ENCODE results near the gene RBMS3. TPM values are rescaled to one million over a fixed set of nuclear protein-coding genes. Genes with fewer than 3 reads are reported as not detected.

RBMS3 gene
- total RNA-seq, 1 experiment from 2014 or later, result 0.42 TPM

DNA sequence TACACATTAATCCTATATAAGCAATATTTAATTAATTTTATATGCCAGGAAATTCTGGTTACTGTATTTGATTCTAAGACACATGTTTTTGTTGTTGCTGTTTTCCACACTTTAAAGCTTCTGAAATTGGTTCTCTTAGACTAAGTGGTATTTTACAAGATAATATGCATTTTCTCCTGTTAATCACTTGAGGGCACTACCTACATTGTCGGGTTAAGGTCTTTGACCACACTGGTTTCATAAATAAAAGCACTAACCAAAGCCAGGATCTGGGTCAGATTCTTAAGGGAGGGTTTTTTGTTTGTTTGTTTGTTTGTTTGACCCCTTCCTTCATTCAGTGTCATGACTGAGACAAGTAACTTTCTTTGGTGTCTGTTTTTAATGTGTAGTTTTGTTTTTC is 590.2 kb downstream of the RBMS3 start:
- Histone ChIP-seq H4K20me1 (ENCODE audit: insufficient read depth) (no peaks in the 10 kb centered on the region), H3K27me3 (ENCODE audit: insufficient read depth, low read length) (no peaks in the 10 kb centered on the region), H3K4me1 (ENCODE audit: control insufficient read depth in 1 of 2, insufficient read depth in 2 of 2, low read length in 2 of 2) (no peaks in the 10 kb centered on the region), H3K27ac (ENCODE audit: low read depth, low read length) (no peak overlapping the region), H3K9me2 (ENCODE audit: insufficient read depth) (no peaks in the 10 kb centered on the region), H3K36me3 (ENCODE audit: control insufficient read depth in 1 of 2, insufficient read depth in 2 of 2, low read length in 2 of 2) (no peaks in the 10 kb centered on the region), H3K9ac (ENCODE audit: low read length) (no peak overlapping the region), H3K9me3 (ENCODE audit: control insufficient read depth in 1 of 2, insufficient read depth in 1 of 2, low read depth in 1 of 2, low read length in 2 of 2) (no peaks in the 10 kb centered on the region), H3K79me2 (ENCODE audit: insufficient read depth, low read length) (no peaks in the 10 kb centered on the region), H3K4me2 (ENCODE audit: low read length) (no peak overlapping the region), H2AFZ (ENCODE audit: low read depth, low read length, poor library complexity, severe bottlenecking) (no peak overlapping the region), H3K4me3 (replicated peaks in 1 of 2; ENCODE audit: low read depth in 1 of 2, low read length in 2 of 2) (no peak overlapping the region)
- no TSS peak for BruUV-seq (replicated peaks)
- DNase-seq (ENCODE audit: low read depth, low spot score) (no peak), ATAC-seq (no peak)
- RAD21 ChIA-PET (ENCODE audit: low non-redundant PET in 1 of 2, low total read pairs in 2 of 2, uncharacterized antibody in 2 of 2, unreplicated experiment in 2 of 2), result no interaction called here
- peak; percentile 15; the same call in 1 of the 2 replicates for TF ChIP-seq RAD21 (IDR thresholded peaks at IDR 0.05; ENCODE audit: low read depth)
- no peak for TF ChIP-seq SP1 (IDR thresholded peaks at IDR 0.05; ENCODE audit: low read depth)
- POLR2A ChIA-PET, result no interaction called here
- intact Hi-C loops (cut with micrococcal nuclease), result no loop called here
- CTCF ChIA-PET, result no interaction called here

GRCh38 chr3:29880809-29881208 is 599.9 kb downstream of the RBMS3 start:
- TF ChIP-seq RAD21 (IDR thresholded peaks at IDR 0.05; ENCODE audit: low read depth), result no peak
- no peak for TF ChIP-seq ZFX (IDR thresholded peaks at IDR 0.05)
- H2AFZ ChIP-seq (ENCODE audit: low read depth, low read length, poor library complexity, severe bottlenecking), result no peak overlapping the region
- BruUV-seq (replicated peaks), result no TSS peak

GRCh38 chr3:29887451-29887850 is 606.6 kb downstream of the RBMS3 start:
- H3K27me3 ChIP-seq (ENCODE audit: insufficient read depth, low read length), result no peaks in the 10 kb centered on the region
- H3K9me3 ChIP-seq (ENCODE audit: control insufficient read depth in 1 of 2, insufficient read depth in 1 of 2, low read depth in 1 of 2, low read length in 2 of 2), result no peaks in the 10 kb centered on the region
- H3K79me2 ChIP-seq (ENCODE audit: insufficient read depth, low read length), result no peaks in the 10 kb centered on the region
- H4K20me1 ChIP-seq (ENCODE audit: insufficient read depth), result no peaks in the 10 kb centered on the region
- ATAC-seq, result no peak
- CTCF ChIA-PET, result no interaction called here
- no peak overlapping the region for H3K4me2 ChIP-seq (ENCODE audit: low read length)
- POLR2A ChIA-PET, result no interaction called here
- RAD21 ChIA-PET (ENCODE audit: low non-redundant PET in 1 of 2, low total read pairs in 2 of 2, uncharacterized antibody in 2 of 2, unreplicated experiment in 2 of 2), result no interaction called here
- no TSS peak for BruUV-seq (replicated peaks)
- H3K36me3 ChIP-seq (ENCODE audit: control insufficient read depth in 1 of 2, insufficient read depth in 2 of 2, low read length in 2 of 2), result no peaks in the 10 kb centered on the region
- H3K9me2 ChIP-seq (ENCODE audit: insufficient read depth), result no peaks in the 10 kb centered on the region
- TF ChIP-seq, protein P1, sequence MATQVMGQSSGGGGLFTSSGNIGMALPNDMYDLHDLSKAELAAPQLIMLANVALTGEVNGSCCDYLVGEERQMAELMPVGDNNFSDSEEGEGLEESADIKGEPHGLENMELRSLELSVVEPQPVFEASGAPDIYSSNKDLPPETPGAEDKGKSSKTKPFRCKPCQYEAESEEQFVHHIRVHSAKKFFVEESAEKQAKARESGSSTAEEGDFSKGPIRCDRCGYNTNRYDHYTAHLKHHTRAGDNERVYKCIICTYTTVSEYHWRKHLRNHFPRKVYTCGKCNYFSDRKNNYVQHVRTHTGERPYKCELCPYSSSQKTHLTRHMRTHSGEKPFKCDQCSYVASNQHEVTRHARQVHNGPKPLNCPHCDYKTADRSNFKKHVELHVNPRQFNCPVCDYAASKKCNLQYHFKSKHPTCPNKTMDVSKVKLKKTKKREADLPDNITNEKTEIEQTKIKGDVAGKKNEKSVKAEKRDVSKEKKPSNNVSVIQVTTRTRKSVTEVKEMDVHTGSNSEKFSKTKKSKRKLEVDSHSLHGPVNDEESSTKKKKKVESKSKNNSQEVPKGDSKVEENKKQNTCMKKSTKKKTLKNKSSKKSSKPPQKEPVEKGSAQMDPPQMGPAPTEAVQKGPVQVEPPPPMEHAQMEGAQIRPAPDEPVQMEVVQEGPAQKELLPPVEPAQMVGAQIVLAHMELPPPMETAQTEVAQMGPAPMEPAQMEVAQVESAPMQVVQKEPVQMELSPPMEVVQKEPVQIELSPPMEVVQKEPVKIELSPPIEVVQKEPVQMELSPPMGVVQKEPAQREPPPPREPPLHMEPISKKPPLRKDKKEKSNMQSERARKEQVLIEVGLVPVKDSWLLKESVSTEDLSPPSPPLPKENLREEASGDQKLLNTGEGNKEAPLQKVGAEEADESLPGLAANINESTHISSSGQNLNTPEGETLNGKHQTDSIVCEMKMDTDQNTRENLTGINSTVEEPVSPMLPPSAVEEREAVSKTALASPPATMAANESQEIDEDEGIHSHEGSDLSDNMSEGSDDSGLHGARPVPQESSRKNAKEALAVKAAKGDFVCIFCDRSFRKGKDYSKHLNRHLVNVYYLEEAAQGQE (IDR thresholded peaks at IDR 0.05; ENCODE audit: low read depth), result no peak
- intact Hi-C loops (cut with micrococcal nuclease), result no loop called here
- no peak overlapping the region for H3K9ac ChIP-seq (ENCODE audit: low read length)
- DNase-seq (ENCODE audit: low read depth, low spot score), result no peak
- no peaks in the 10 kb centered on the region for H3K4me1 ChIP-seq (ENCODE audit: control insufficient read depth in 1 of 2, insufficient read depth in 2 of 2, low read length in 2 of 2)
- no peak overlapping the region for H3K27ac ChIP-seq (ENCODE audit: low read depth, low read length)
- no peak overlapping the region for H3K4me3 ChIP-seq (replicated peaks in 1 of 2; ENCODE audit: low read depth in 1 of 2, low read length in 2 of 2)
- no peak overlapping the region for H2AFZ ChIP-seq (ENCODE audit: low read depth, low read length, poor library complexity, severe bottlenecking)

More at GRCh38 chr3:29880809-29881208, 599.9 kb downstream of the RBMS3 start:
- no peaks in the 10 kb centered on the region for H3K9me3 ChIP-seq (ENCODE audit: control insufficient read depth in 1 of 2, insufficient read depth in 1 of 2, low read depth in 1 of 2, low read length in 2 of 2)
- H3K9me2 ChIP-seq (ENCODE audit: insufficient read depth), result no peaks in the 10 kb centered on the region
- no peak for ATAC-seq
- H3K27ac ChIP-seq (ENCODE audit: low read depth, low read length), result no peak overlapping the region
- RAD21 ChIA-PET (ENCODE audit: low non-redundant PET in 1 of 2, low total read pairs in 2 of 2, uncharacterized antibody in 2 of 2, unreplicated experiment in 2 of 2), result no interaction called here
- CTCF ChIA-PET, result no interaction called here
- no peak overlapping the region for H3K9ac ChIP-seq (ENCODE audit: low read length)
- H3K36me3 ChIP-seq (ENCODE audit: control insufficient read depth in 1 of 2, insufficient read depth in 2 of 2, low read length in 2 of 2), result no peaks in the 10 kb centered on the region
- intact Hi-C loops (cut with micrococcal nuclease), result no loop called here
- H3K4me3 ChIP-seq (replicated peaks in 1 of 2; ENCODE audit: low read depth in 1 of 2, low read length in 2 of 2), result no peak overlapping the region
- no peaks in the 10 kb centered on the region for H3K79me2 ChIP-seq (ENCODE audit: insufficient read depth, low read length)
- H3K4me2 ChIP-seq (ENCODE audit: low read length), result no peak overlapping the region
- no peaks in the 10 kb centered on the region for H4K20me1 ChIP-seq (ENCODE audit: insufficient read depth)
- POLR2A ChIA-PET, result no interaction called here
- no peaks in the 10 kb centered on the region for H3K27me3 ChIP-seq (ENCODE audit: insufficient read depth, low read length)
- DNase-seq (ENCODE audit: low read depth, low spot score), result no peak
- no peaks in the 10 kb centered on the region for H3K4me1 ChIP-seq (ENCODE audit: control insufficient read depth in 1 of 2, insufficient read depth in 2 of 2, low read length in 2 of 2)

Measured in HCT116 (cell line).